Ovary (tissue), 3 donors: Measurements from ENCODE around the gene IFI44L.

Source experiments
- CTCF ChIP-seq, 3 donors: fragments of 450-650 bp in 2 of 3; fragments of 200-600 bp in 1 of 3; IDR thresholded peaks; one replicate each; pipeline versions ENCODE4 v1.5.1 to v1.8.0; 2016 to 2022; ENCODE audit warnings: antibody characterized with exemption in 3 of 3, mild to moderate bottlenecking in 1 of 3
- POLR2A ChIP-seq: fragments of 450-650 bp; IDR thresholded peaks from one replicate; pipeline ENCODE4 v1.6.1; 2017; ENCODE audit warnings: antibody characterized with exemption, mild to moderate bottlenecking, moderate library complexity
- donor health status: DM: no; HTN: no; CAD: no.

DNA sequence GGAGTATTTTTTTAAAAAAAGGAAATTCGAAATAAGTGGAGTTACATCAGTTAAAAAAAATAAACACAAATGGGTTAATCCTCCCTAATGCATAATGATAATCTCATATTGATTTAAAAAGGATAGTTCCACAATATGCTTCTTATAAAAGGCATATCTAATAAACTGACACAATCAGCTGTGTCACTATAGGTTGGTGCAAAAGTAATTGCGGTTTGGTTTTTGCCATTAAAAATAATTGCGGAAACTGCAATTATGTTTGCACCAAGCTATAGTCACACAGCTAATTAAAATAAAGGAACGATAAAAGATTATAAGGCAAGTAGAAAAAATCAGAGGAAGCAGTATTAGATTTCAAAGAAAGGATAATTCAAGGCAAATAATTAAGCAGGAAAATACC is 21.0 kb upstream of the IFI44L start:
- TF ChIP-seq CTCF (IDR thresholded peaks at IDR 0.05) (no peak), POLR2A (no peak)
